Measurements from ENCODE around the gene EGLN3.

- no peak for TF ChIP-seq CTCF (IDR thresholded peaks at IDR 0.05)
- no peak for TF ChIP-seq POLR2A (IDR thresholded peaks at IDR 0.05)
Observed at GRCh38 chr14:33963892-33964291, 13.0 kb upstream of the EGLN3 start.
